ENCODE data around the gene ALG6.

The ALG6 gene

DNA sequence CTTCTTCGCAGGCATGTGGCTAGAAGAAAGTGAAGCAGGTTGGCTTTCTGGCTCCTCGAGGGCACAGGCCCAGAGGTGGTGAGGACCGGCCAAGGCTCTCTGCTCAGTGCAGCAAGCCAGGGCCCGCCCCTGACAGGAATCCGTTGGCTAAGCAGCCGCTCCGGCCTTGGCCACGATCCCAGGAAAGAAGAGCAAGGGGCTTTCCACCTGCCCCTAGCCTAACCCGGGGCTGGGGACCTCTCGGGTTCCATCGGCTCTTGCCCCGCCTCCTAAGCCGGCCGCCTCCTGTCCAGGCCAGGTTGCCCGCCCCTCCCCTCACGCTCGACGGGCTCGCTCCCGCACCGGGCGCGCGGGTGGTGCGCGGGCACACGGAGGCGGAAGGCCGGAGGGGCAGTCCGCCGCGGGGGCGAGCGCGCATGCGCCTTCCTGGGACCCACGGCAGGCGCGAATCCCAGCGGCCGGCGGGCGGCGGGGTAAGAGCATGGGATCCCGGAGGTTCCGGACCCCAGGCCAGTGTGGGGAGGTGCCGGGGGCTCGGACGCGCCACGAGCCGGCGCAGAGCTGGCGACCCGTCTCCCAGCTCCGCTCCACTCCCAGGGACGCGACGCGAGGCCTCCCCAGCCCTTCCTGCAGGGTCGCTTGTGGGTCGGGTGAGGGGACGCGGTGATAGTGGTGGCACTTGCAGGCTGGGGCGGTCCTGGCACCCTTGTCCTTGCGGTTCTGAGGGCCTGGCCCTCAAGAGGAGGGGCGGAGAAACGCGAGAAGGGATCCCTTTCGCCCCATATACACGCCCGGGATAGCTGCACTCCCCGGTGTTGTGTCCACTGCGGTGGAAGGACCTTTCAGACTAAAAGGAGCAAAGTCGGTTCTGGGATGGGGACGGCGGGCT, at the start of gene ALG6:
Gene ALG6 (plus strand): TSS at position 413 of the 889 bp plus-strand sequence. CDS start 3,351 bp downstream, outside the sequence.
- DNase-seq: peak; percentile 58

DNA sequence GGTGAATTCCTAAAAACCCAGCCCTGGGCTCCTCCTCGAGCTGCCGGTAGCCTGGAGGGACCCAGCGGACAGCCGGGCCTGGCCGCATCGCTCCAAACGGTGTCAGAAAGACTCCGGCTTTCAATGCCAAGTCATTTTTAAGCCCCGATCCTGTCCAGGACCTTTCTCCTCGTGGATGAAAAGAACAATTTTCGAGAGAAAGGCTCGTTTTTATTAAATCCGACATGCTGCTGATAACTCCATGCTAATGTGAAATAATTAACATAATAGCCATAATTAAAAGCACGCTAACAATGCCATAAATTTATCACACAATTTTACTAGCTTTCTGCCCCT, 49.6 kb upstream of the ALG6 start:
- DNase-seq: no peak

DNA sequence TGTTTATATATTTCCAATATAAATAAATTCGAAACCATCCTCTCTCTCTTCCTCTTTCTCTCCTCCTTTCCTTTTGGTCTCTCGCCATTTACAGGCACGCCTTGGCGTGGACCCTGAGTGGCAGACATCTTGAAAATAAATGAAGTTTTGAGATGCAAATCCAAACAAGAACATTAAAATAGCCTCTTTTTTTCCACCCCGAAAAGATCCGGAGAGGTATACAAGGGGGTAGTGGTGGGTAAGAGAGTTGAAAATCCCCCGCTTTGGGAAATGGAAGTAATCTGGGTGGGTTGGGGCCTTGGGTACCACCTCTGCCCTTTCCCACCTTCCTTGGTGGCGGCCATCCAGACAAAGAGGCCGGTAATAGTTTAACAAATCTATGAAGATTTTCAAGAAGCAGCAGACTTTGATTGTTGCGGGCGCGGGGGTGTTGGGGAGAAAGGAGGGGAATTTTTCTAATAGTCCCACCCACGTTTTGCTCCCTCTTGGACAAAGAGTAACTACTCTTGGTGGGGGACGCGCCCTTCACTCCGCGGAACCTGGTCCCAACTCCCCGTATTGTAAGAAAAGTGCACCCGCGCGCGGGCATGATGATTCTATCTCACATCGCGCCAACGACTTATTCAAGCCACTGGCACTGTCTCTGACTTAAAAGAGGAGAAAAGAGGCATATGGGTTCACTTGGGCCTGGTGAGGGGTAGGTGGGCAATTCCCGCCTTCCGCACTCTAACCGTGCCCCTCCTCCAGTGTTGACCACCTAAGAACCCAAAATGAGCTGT, 49.0 kb upstream of the ALG6 start:
- no peak for DNase-seq

DNA sequence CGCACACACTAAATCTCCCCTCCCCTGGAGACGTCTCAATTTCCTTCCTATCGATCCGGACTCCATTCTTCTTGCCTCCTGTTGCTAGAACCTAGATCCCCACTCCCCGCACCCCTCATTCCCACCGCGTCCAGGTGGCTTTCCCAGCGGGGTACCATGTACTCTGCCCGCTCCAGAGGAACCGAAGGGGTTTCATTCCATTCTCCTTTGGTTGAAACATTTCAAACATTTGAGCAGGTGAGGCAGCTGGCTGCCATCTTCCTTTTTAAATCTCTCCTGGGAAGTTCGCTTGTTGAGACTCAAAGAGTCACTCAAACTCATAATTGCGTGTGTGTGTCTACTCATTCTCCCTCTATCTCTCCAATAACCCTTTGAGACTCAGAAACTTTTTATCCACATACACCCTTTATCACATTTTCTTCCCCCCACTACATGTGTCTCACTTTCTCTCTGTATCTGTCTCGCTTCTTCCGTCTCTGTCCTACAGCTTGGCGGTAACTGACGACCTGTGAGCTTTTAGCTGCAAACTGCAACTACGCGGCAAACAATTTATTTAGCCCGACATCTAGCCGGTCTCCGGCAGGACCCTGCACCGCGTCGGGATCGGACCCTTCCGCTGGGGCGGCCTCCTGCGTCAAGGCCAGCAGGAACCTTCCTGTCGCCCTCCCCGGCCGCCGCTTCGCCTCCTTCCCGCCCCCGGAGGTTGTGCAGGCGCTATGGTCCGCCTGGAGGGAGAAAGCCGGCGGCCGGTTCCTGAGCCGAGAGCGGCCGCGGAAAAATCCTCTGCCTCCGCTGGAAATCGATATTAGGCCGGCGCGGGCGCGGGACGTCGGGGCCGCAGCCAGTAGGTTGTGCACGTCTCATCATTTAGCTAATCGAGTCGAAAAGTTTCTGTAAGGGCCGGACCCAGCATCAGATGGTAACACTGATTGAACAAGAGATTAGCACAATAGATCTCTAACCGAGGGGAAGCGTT, 48.1 kb upstream of the ALG6 start:
- DNase-seq: no peak

DNA sequence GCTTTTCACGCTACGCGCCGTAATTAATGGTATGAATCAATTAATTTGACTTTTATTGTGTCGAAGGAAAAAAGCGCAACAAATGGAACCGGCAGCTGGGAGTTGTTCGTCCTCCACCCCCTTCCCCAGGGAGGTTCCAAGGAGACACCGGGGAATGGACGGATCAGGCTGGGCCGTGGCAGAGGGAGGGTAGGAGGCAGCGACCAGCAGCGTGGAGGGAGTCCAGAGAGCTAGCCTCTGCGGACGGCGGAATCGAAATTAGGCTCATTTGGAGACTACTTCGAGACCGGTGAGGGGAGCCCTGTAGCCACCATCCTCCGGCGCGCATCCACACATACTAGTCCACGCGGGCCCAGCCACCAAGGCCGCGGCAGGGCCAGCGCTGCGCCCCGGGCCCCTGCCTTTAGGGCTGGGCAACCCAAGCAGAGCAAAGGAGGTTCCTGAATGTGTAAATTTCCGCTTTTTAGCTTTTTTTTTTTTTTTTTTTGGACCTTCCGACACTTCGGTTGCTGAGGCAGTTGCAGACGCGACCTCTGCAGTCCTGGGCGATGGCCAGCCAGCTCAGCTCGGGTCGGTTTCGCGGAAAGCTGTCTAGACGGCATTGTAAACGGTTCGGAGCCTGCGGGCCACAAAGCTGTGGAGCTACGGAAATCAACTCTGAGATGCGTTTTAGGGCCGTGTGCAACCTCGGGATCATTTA, 47.3 kb upstream of the ALG6 start:
- no peak for DNase-seq

DNA sequence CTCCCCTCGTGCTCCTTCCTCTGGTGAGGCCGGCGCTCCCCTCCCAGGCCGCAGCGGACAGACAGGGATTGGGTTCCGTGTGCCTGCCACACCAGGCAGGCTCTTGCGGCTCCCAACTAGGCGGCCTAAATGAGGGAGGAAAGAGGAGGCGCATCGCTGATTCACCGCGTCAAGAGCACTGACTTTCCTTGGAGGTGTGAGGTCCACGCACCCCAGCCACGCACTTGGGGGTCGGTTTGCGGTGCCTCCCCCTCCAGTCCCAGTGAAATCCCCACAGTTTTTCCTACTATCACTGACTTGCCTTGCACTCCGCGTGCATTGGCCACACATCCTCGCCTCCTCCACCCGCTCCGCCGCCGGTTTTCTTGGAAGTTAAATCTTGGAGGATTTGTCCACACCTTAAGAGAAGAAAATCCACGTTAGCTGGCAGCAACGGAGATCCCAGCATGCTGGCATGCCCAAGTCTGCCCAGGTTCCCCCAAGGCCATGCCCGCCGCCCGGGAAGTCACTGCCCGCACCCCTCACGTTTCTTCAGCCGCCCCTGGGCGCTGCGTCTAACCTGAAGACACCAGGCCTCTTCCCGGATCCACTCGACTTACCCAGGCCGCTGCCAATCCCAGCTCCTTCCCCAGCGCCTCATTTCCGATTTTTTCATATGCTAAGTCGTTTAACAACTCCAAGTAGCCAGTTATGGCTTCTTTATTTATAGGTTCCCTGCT, 46.2 kb upstream of the ALG6 start:
- DNase-seq: no peak

DNA sequence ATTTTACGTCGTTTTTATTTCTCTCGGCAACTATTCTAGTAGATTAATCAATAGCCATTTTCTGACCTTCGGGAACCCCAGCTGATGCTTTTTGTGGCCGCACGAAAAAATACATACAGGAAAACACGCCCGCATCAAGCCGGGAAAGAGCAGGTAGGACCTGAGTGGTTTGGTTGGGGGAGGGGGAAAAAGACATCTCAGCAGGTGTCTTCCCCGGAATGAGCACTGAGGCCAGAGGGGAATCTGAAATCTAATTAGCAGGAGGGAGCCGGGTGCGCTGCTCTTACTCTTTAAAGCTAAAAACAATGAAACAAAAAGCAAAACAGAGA, 45.7 kb upstream of the ALG6 start:
- no peak for DNase-seq

DNA sequence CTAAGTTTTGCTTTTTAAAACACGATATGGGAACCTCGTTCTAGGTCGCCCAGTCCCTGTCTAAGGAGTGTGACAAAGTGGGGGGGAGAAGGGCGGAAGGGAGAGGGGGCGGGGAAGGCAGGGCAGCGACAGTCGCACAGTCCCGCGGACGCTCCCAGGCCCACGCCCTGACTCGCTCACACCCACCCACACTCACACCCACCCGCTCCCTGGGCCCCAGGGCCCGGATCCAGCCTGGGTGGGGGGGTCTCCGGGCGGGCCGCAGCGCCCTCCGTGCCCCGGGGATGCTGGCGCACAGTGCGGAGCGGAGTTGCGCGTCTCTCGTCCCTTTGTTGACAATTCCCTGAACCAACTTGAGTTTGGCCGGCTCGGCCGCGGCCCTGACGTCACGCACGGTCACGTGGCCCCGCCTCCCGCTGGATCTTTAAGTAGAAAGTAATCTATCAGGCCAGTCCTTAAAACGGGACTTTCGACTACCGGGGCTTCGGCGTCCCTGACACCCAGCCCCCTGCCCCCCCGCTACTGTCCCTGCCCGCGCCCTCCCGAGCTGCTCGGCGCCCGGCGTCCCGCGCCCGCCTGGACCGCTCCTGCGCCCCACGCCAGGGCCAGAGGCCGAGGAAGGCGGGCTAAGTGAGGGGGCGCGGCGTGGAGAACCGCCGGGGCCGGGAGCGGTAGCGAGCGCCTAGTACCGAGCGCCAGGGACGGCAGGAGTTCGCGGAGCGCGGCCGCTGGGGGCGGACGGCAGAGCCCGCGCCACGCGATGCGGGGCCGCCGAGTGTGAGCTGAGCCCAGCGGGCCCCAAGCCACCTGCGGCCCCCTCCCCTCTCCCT, 45.1 kb upstream of the ALG6 start, which contains the start of gene FOXD3:
Gene FOXD3 (plus strand): TSS at position 454 of the 830 bp plus-strand sequence. CDS start 492 bp downstream, outside the sequence.
- DNase-seq: no peak

DNA sequence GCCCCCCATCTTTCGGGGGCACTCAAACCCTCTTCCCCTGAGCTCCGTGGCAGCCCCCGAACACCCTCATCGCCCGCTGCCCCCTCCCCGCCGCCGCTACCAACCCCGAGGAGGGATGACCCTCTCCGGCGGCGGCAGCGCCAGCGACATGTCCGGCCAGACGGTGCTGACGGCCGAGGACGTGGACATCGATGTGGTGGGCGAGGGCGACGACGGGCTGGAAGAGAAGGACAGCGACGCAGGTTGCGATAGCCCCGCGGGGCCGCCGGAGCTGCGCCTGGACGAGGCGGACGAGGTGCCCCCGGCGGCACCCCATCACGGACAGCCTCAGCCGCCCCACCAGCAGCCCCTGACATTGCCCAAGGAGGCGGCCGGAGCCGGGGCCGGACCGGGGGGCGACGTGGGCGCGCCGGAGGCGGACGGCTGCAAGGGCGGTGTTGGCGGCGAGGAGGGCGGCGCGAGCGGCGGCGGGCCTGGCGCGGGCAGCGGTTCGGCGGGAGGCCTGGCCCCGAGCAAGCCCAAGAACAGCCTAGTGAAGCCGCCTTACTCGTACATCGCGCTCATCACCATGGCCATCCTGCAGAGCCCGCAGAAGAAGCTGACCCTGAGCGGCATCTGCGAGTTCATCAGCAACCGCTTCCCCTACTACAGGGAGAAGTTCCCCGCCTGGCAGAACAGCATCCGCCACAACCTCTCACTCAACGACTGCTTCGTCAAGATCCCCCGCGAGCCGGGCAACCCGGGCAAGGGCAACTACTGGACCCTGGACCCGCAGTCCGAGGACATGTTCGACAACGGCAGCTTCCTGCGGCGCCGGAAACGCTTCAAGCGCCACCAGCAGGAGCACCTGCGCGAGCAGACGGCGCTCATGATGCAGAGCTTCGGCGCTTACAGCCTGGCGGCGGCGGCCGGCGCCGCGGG, 44.2 kb upstream of the ALG6 start:
- no peak for DNase-seq

DNA sequence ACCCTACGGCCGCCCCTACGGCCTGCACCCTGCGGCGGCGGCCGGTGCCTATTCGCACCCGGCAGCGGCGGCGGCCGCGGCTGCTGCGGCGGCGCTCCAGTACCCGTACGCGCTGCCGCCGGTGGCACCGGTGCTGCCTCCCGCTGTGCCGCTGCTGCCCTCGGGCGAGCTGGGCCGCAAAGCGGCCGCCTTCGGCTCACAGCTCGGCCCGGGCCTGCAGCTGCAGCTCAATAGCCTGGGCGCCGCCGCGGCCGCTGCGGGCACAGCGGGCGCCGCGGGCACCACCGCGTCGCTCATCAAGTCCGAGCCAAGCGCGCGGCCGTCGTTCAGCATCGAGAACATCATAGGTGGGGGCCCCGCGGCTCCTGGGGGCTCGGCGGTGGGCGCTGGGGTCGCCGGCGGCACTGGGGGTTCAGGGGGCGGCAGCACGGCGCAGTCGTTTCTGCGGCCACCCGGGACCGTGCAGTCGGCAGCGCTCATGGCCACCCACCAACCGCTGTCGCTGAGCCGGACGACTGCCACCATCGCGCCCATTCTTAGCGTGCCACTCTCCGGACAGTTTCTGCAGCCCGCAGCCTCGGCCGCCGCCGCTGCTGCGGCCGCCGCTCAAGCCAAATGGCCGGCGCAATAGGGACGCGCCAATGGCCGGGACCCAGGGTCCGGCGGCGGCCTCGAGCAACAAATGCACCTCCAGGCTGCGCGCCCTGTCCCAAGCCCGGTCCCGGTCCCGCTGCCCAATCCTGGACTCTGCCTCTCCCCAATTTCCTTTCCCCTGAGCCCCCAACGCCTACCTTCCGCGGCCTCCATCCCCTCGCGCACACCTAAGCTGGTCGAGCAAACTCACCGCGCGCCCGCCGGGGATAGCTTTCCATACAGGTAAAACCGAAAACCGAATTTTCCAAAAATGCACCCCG, 43.3 kb upstream of the ALG6 start:
- DNase-seq: no peak

DNA sequence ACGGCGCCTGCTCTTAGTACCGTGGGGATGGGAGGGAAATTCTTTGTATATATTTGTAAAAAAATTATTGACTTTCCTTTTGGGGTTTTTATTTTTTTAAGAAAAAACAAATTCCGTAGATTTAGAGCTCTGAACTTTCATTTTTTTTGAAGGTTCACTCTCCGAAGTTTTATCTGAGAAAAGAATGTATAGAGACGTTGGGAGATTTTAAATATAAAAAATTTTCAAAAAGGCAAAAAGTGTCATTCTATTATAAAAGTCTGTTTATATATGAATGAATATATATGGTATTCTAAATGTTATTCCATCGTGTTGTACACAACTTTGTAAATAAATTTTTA, 42.7 kb upstream of the ALG6 start:
- DNase-seq: no peak

DNA sequence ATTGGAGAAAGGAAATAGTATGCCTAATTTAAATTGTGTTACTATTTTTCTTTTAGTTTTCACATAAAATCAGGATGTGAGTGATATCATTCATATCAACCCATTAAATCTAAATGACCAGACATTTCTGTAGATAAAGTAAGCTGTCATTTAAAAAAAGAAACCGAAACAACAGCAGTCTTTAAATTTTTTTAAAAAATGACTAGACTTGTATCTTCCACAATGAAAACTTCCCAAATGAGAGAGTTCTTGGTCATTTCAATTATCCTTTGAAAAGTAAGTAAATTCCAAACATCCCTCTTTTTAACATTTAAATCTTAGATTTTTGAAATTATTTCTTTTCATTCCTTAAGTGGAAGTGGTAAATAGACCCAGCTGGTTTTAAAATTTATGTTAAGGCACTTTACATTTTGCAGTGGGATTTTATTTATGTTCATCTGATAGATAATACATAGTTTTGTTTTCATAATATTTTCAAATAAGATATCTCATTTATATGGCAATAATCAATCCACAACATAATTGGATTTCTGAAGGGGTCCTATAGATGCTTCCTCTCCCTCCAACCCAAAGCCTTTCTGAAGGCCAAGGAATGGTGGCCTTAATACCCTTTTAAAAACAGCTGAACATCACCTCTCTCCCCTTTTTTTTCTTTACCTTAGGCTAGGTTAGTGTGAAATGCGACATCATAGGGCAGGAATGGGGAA, 42.0 kb upstream of the ALG6 start:
- DNase-seq: no peak

DNA sequence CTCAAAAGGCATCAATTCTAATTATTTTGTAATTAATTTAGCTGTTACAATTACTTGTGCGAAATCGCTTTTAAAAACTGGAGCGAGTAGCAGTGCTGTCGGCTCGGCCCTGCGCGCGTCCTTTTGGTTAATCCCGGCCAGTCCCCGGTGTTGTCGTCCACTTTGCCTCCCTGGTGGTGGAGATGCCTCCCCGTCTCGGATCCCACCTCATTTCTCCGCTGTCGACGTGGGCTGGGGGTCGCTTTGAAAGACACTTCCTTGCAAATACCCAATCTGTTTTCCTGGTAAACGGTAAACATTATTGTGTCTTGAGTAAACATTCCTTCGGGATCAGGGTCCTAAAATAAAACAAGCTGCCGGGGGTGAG, 41.3 kb upstream of the ALG6 start:
- no peak for DNase-seq

DNA sequence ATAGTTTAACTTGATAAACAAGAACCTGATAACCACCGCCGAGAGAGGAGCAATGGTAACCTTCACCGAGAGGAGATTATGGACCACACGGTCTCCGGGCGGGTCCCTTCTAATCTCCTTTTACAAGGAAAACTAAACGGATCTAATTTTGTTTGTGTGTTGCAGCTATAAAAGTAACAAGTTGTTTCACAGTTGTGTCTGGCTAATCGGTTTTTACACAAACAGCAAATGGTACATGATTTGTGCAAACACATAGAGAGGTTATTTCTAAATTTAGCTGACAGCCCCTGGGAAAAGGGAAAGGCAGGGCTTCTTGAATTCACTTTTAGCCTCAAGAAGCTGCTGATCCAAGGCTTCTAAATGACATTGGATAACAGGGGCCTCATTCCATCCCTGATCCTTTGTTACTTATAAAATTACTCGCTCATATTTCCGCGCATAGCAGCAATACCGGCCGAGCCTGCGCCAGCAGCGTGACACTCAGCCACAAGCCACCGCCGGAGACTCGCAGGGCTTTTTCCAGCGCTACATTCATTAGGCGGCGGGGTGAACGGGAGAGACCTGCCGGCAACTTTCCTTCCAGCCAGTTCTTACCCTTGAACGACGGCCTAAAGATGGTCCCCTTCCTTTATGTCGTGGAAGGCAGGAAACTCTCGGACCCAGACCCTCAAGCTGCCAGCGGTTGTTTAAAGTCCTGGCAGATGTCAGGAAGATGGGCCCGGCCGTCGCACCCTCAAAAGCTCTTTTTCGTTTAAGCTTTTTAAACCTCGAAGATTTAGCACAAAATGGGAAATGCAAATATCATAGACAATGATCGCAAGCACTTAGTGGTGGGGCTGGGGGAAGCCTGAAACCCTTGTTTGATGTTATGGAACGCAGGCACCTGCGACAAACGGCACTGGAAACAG, 40.7 kb upstream of the ALG6 start:
- DNase-seq: no peak

DNA sequence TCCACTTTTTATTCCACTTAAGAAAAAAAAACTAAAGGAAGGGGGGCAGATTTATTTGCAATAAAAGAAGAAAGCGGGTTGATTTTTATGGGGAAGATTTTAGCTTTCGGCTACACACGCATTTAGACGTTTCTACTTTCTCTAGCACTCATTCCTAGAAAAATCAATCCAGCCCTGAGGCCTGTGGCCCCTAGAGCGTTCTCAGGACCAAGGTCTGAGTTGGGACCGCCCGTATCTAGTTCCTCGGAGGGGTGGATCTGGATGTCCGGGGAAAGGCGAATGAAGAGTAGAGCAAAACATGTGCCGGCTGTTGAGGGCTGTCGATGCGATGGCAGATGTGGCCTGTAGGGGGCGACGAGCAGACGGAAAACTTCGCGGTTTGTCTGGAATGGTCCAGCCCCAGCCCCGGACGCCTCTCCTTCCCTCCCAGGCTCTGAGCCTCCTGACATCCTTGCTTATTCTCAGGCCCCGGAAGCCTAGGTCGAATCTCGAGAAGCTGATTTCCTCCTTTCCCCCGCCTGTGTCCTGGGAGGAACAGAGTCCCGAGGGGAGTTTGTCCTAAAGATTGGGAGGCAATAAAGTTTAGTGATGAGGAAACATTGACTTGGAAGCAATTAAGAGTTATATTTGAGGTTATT, 39.9 kb upstream of the ALG6 start:
- DNase-seq: no peak

DNA sequence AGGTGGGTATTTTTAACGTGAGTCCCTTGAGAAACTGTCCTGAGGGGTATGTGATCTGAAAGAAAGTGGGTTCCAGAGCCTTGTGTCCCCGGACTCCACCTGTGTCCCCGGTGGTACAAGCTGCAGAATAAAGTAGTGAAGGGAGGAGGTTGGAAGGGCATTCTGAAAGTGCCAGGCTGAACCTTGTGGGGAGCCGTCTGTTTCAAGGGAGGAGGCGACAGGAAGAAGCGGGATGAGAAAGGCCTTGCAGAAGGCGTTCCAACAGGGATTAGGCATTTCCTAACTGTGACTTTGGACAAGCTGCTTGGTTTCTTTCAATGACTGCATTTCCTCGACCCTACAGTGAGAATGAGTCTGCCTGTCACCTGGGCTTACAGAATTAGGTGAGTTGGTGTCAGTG, 39.3 kb upstream of the ALG6 start:
- DNase-seq: no peak

All from NCI-H524 treated with DMSO at 0.1 percent for 48 hours (cell line).